DMS 273 (cell line): ENCODE data around the gene UBASH3B.

Source experiments
- DNase-seq: peaks from one replicate; lab custom pipeline; 2025; ENCODE audit not compliant: unreplicated experiment; lab: John Stamatoyannopoulos, UW

Gene UBASH3B

DNA sequence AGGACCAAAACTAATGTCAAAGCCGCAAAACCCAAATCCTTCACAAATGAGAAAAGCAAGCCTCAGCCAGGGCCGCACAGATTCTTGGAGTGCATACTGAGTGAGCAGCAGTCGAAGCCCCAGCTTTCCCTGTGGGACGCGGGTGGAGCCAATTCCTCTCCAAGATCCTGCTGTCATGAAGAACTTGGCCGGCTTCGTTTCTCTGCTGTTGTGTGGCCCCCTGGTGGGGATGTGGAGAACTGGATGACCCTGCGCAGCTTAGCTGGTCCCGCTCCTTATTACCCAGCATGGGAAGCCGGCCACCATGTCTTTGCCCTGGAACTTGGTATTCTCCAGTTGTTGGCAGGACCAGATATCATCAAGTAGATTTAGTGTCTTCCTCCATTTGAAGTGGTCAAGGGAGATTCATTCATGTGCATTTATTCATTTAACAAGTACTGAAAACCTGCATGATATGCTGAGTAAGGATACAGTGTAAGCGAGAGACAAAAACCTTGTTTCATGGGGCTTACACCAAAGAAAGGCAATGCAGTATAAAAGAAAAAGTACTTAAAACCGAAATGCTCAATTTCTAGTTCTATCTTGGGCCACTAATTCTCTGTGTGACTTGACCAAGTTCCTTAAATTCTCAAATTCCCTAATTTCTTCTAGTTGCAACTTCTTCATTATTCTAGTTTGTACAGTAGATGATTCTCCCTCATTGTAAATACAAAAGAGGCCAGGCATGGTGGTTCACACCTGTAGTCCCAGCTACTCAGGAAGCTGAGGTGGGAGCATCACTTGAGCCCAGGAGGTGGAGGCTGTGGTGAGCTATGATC lies 126.1 kb downstream of the UBASH3B start:
- DNase-seq, result peak; percentile 90

GRCh38 chr11:122782222-122782621 lies 126.7 kb downstream of the UBASH3B start:
- DNase-seq, result no peak

DNA sequence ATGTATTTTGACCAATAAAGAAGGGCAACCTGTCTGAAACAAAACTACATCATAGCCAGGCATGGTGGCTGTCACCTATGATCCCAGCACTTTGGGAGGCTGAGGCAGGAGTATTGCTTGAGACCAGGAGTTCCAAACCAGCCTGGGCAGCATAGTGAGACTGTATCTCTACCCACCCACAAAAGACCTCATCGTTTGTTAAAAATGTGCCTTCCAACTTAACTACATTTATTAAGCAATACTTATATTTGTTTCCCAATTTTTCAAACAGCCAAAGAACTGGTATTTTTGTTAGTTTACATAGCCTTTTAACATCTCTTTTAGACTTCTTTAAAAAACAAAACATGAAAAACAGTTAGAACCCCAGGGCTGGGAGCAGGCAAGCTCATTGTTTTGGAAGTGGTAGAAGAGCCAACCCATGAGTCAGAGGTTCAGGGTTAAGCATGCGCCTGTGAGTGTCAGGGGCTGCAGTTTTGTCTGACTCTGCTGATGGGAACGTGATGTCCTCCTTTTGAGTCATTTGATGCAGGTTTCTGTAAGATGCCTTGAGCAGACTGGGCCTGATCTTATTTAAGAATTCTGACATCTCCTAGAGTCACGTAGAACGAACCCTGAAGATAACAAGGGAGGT lies 128.9 kb downstream of the UBASH3B start:
- no peak for DNase-seq

- peak; percentile 26 for DNase-seq
Measured at GRCh38 chr11:122785031-122785541, 129.6 kb downstream of the UBASH3B start.

DNA sequence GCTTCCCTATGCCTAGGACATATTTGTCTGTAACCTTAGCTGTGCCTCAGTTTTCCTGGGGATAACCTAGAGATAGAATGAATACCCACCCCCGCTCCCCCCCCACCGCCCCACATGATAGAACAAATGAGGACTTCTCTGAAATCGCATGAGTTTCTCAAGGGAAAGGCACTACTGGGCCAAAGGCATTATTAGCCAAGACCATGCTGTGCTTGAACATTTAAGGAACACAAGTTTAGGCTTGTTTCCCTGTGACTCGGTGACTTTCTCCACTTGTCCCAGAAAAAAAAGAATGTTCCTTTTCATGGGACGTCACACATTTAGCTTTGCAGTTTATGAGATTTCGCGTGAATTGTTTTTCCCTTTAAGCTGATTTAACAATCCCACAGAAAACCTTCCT lies 131.4 kb downstream of the UBASH3B start:
- no peak for DNase-seq

DNA sequence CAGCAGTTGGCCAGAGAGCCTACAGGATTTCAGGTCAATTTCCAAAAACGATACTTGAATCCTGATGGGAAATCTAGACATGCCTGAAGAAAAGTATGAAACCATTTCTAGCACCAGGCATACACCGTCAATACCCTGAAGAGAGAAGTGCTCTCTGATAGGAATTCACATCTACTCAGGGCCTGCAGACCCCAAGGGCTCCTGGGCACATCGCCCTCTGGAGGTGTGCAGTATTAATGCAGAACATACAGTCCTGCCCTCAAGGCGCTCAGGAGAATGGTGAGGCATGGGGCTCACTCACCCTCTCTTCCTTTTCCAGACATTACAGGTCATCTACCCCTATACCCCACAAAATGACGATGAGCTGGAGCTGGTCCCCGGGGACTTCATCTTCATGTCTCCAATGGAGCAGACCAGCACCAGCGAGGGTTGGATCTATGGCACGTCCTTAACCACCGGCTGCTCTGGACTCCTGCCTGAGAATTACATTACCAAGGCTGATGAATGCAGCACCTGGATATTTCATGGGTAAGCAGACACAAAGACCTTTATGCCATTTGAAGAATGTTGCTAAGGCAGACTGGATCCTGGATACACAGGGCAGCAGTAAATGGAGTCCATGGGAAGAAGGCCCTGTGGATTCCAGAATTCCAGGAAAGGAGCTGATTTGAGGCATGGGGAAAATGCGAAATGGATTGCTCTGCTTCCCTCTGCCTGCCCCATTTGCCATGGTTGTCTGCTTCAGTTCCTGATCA lies 133.4 kb downstream of the UBASH3B start:
- DNase-seq, result no peak

DNA sequence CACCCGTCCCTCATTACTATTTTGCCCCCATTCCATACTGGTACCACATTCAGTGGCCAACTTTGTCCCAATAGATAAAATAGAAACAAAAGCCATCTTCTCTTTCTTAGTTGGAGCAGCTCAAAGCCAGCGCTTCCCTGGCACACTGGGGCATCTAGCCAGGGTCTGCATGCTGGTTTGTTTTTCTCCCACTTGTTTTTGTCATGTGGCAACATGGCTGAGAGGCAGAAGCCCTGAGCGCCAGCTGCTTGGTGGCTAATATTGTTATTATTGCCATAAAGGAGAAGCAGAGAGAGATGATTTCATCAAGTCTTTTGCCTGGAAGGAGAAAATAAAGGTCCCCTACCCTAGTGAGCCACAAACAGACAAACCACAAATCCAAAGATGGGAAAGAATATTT lies 134.4 kb downstream of the UBASH3B start:
- no peak for DNase-seq

DNA sequence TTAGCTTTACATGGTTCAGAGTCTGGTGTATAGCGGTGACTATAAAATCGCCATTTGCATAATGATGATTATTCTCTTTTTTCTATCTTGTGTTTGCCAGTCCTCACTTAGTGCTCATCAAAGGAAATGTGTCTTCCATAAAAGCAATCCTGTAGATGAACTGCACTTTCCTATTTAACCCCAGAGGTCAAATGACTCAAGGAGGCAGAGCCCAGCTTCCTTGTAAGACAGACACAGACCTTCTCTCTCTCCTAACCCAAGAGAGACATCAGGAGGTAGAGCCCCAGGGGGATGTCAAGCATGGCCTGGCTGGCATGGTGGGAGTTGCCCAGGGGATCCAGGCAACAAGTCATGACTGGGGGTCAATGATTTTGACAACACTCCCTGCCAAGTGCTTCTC lies 135.9 kb downstream of the UBASH3B start:
- DNase-seq, result no peak

GRCh38 chr11:122791836-122792235 lies 136.3 kb downstream of the UBASH3B start:
- no peak for DNase-seq

DNA sequence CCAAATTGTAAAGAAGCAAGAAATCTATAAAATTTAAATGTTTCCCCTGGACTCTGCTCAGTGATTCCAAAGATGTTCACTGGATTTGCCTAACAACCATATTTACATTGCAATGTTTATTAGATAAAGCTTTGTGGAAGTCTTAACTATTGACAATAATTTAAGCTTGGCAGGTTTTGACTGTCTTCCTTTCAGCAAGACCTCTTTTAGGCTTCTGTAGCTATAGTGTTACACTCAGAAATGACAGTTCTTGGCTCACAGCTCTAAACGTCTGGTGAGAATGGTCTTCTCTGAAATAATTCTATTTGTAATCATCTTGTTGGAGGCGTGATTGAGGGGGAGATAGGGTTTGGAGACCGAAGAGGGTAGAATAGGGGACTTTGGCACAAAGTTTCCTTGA lies 138.0 kb downstream of the UBASH3B start:
- no peak for DNase-seq

DNA sequence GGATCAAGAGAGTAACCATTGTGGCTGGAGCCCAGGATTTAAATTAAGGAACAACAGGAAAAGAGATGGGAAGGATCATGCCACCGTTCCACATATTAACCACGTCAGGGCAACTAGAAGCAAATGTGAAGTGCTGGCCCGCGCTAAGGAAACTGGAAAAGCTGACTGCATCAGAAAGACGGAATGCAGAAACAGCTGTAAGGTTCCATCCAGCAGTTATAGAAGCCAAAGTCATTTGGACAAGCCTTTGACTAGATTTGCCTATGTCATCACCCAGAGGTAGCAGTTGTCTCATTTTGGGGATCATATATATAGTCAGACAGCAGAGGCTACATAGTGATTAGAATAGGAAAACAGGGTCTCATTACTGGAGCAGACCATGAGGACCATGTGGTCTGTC lies 139.8 kb downstream of the UBASH3B start:
- DNase-seq, result no peak

DNA sequence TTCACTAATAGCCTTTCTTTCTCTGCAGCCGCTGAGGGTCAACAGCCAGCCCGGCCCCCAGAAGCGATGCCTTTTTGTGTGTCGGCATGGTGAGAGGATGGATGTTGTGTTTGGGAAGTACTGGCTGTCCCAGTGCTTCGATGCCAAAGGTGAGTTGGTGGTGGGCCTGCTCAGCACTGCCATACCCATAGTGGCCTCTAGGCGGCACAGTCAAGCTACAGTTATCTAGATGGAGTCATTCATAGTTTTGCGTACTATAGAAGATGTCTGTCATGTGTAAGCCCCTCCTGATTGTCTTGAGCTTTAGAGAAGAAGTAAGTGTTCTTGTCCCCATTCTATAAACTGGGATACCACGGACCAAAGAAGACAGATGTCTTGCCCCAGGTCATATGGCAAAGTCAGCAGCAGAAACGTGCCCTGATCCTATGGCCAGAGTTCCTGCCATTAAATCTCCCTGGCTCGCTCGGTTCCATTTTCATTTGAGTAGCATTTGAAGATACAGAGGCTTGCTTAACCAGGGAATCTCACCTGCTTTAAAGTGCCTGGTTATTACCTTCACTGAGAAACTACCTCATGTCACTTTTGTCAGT lies 140.7 kb downstream of the UBASH3B start:
- peak; percentile 46 for DNase-seq

DNA sequence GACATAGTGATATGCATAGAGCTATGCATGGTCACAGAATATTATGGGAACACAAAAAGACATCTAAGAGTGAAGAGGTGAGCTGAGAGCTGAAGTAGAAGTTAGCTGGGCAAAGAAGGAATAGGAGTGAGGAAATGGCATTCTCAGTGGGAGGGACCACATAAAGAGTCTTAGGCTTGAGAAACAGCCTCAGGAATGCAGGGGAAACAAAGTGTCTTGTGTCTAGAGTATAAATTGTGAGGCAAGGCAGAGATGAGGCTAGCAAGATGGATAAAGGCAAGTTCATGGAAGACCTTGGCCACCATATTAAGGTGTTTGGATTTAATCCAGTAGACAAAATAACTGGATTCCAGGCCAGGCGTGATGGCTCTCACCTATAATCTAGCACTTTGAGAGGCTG lies 142.1 kb downstream of the UBASH3B start:
- DNase-seq, result no peak

DNA sequence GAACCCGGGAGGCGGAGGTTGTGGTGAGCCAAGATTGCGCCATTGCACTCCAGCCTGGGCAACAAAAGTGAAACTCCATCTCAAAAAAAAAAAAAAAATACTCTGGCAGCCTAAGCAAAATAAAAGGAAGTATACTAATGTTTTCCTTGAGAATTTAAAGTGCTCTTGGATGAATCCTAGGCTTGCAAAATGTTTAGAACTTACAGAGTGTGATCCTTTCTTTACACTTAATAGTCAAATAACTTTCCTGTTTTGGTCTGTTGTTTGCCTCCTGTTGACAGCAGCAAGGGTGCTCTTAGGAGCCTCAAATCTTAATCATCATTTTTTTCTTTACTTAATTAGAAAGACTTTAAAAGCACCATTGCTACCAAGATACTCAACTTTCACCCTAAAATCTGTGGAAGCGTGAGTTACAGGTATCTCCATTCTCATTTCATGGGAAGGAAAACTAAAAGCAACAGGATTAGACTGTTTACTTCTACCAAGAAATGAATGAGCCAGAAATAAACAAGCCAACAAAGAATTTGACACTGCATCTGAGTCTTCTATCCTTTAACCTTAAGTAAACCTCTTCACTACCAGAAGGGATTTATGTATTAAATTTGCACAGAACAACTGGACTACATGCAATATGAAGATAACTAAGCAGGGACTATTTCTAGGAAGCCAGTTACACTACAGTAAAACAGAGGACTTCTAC lies 144.0 kb downstream of the UBASH3B start:
- no peak for DNase-seq

GRCh38 chr11:122802876-122803275 lies 147.4 kb downstream of the UBASH3B start:
- no peak for DNase-seq

DNA sequence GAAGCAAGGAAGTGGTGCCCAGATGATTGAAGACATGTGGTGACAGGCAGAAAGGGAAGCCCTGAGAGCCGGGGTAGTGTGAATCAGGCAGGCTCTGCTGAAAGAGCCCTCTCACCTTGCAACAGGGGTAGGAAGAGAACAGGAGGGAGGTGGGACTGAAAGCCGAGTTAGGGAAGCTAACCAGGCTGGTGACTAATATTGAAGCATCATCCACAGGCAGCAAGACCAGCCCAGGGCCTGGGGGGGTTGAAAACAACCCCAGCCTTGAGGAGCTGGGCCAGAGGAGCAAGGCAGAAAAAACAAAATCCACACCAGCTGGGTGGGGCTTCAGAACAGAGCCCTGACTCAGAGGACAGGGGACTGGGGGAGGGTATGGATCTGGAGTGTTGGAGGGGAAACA lies 147.8 kb downstream of the UBASH3B start:
- no peak for DNase-seq

- DNase-seq, result no peak
Measured at GRCh38 chr11:122803716-122804115, 148.2 kb downstream of the UBASH3B start.

GRCh38 chr11:122804161-122804560 lies 148.6 kb downstream of the UBASH3B start:
- no peak for DNase-seq

DNA sequence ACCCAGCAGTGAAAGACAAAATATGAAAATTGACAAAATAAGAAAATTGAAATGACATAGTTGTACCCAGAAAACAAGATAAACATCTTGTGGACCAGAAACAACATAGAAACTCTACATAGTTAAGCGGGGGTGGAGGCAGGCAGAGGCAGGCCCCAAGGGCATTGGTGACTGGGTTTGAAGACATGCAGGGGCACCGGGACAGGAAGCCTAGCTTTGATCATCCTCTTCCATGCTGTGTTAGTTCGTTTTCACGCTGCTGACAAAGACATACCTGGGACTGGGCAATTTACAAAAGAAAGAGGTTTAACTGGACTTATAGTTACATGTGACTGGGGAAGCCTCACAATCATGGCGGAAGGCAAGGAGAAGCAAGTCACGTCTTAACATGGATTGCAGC lies 149.3 kb downstream of the UBASH3B start:
- DNase-seq, result no peak

DNA sequence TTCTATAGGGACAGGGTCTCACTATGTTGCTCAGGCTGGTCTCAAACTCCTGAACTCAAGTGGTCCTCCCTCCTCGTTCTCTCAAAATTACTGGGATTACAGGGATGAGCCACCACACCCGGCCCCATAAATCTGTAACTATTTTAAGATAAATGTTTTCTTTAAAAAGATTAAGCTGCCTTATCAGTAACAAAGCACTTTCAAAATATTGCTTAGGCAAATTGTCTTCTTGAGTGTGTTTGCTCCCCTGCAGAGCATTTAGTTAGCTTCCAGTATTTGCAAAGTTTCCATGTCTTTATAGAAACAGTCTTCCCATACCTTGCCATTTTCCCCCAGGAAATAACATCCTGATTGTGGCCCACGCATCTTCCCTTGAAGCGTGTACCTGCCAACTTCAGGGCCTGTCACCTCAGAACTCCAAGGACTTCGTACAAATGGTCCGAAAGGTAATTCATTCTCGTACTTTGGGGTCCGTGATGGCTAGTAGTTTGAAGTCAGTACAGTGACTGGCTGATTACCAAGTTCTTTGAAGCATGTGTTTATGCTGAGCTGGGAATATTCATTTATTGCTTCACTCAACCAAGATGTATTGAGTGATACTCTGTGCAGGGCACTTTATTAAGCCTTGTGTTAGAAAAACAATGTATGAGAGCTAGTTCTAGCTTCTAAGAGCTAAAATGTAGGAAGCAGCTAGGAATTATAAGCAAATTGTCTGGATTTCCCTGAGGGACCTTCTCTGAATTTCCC lies 152.4 kb downstream of the UBASH3B start:
- DNase-seq, result no peak
